HG02973 (cell line): ENCODE data around the gene CASTOR2.
"Not testable (repeated sequence)": the region's sequence is repeated elsewhere in the genome, so short reads cannot be mapped to it uniquely, and the experiment has no call there.

ENCODE experiments used
- ATAC-seq: cut with Tn5 transposase; IDR thresholded peaks from one replicate; pipeline ENCODE4 v1.9.1; 2021; ENCODE audit warnings: moderate library complexity; ENCODE audit not compliant: unreplicated experiment

CASTOR2 gene

GRCh38 chr7:75049817-75050216, 85.3 kb downstream of the CASTOR2 start:
- ATAC-seq = no peak

- ATAC-seq = no peak
Observed at GRCh38 chr7:75050501-75050900, 86.0 kb downstream of the CASTOR2 start.

GRCh38 chr7:75054744-75055143, 90.2 kb downstream of the CASTOR2 start:
- ATAC-seq = no peak

DNA sequence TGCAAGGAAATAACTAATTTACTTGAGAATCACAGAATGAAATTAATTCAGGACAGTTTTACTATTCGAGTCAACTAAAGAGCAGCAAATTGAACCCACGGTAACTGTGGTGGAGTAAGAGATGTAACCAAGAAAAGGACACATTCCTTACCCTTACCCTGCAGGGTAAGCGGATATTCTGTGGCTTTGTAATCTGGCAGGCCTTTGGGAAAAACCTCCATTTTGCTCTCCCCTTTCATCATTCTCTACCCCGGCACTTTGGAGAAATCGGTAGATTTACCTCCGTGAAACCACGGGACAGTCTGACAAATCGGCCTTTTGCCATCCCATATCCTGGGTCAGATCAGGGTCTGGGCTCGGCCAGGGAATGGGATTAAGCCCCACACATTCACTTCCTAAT, 90.7 kb downstream of the CASTOR2 start:
- ATAC-seq = no peak

GRCh38 chr7:75055830-75056772, 91.6 kb downstream of the CASTOR2 start:
- ATAC-seq = no peak

- no peak for ATAC-seq
Observed at GRCh38 chr7:75058406-75058805, 93.9 kb downstream of the CASTOR2 start.

DNA sequence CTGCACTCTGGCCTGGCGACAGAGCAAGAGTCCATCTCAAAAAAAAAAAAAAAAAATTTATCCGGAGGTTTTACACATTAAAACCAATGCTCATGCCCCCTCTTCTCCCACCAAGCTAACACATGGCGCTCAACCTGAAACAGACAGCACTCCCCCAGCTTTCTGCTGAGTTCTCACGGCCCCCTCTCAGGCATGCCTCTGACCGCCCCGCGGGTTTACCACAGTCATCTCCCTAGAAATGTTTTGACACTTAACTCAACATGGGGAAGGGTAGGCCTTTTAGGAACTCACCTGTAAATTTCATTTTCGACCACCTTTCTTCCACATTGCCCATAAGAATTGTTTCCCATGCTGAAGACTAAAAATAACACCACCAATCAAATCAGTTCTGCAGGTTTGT, 99.8 kb downstream of the CASTOR2 start:
- no peak for ATAC-seq

DNA sequence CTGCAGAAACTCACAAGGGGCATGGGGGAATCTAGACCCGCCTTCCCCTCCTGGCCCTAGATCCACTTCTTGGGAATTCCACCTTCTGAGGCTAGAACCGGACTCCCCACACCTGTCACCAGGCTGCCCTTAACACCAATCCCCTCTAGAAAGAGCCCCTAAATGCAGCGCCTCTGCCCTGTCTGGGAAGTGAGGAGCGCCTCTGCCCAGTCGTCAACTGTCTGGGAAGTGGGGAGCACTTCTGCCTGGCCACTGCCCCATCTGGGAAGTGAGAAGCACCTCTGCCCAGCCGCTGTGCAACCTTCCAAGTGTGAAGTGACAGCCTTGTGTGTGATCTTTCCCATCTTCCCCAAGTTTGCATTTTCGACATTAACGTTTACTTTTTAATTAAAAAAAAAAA, 100.3 kb downstream of the CASTOR2 start:
- ATAC-seq = no peak

DNA sequence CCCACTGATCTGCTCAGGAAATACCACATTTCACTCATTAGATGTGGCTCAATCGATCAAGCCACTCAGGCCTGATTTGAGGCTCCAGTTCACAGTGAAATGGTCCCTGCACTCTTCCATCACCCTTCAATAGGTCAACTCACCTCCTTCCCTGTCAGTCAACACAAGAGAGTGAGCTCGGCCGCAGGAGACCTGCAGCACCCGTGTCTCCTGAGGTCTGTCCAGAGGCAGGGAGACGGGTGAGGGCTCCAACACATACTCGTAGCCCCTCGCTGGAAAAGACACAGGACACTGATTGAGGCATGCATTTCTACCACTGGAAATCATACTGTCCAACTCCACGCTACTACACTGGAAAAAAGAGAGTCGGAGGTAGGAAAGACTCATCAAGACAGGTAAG, 102.0 kb downstream of the CASTOR2 start:
- no peak for ATAC-seq

DNA sequence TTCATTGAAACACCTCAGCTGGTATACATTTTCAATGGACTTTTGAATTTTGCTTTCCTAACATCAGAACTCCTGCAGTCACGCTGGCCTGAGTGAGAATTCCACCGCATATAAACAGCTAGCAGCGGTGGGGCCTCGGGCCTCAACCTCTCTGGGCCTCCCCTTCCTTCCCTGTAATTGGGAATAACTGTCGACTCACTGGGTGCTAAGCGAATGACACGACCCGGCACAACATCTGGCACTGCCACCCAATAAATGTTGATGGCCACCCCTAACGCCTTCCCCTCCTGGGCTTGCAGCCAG, 108.4 kb downstream of the CASTOR2 start:
- no peak for ATAC-seq

GRCh38 chr7:75074262-75074641, 109.7 kb downstream of the CASTOR2 start:
- not testable (repeated sequence) for ATAC-seq
